C4-2B (cell line): ENCODE data around the gene ARHGEF16.

Source experiments
- CTCF ChIP-seq: fragments of 450-650 bp; conservative IDR thresholded peaks from 2 replicates; pipeline ENCODE4 v1.5.1; 2017; ENCODE audit warnings: mild to moderate bottlenecking
- ZFX ChIP-seq: fragments of 450-650 bp; IDR thresholded peaks from 2 replicates; pipeline ENCODE4 v1.6.1; 2017

- no peak for TF ChIP-seq CTCF
- TF ChIP-seq ZFX, result no peak
Observed at GRCh38 chr1:3463013-3463385, 8.5 kb downstream of the ARHGEF16 start.
